K562 (cell line): ENCODE results near the gene KCP. TPM values are rescaled to one million over a fixed set of nuclear protein-coding genes. Genes with fewer than 3 reads are reported as not detected.
A peak's percentile ranks its signal among the peaks of the same experiment; 100 is the strongest.

Source experiments
- BRCA1 ChIP-seq, 2 experiments: fragments of 450-650 bp in 1 of 2; sonication (generic) in 1 of 2; formaldehyde crosslinking in 1 of 2; IDR thresholded peaks; 2 replicates each; pipeline versions ENCODE4 v1.5.0 to v1.6.1; 2017 to 2020; ENCODE audit warnings: mild to moderate bottlenecking in 1 of 2, missing genetic modification reagents in 1 of 2
- CTBP1 ChIP-seq: fragments of 450-650 bp; IDR thresholded peaks from 2 replicates; pipeline ENCODE4 v1.6.1; 2016; ENCODE audit warnings: borderline replicate concordance
- EP400 ChIP-seq: fragments of 450-650 bp; IDR thresholded peaks from 2 replicates; pipeline ENCODE4 v1.6.1; 2017; ENCODE audit warnings: antibody characterized with exemption, mild to moderate bottlenecking, moderate library complexity
- ESRRA ChIP-seq: fragments of 450-650 bp; IDR thresholded peaks from 2 replicates; pipeline ENCODE4 v1.6.1; 2014; ENCODE audit warnings: low read depth, mild to moderate bottlenecking, moderate library complexity, borderline replicate concordance
- ESRRB ChIP-seq: fragments of 250-450 bp; sonication (Bioruptor Pico); IDR thresholded peaks from 2 replicates; pipeline ENCODE4 v1.5.0; 2020; ENCODE audit warnings: mild to moderate bottlenecking, moderate library complexity, borderline replicate concordance
- FOXJ2 ChIP-seq: fragments of 200-800 bp; sonication (Bioruptor generic); IDR thresholded peaks from 2 replicates; pipeline ENCODE4 v1.6.1; 2016; ENCODE audit warnings: missing genetic modification characterization, missing compliant biosample characterization
- GATA2 ChIP-seq: sonication (generic); formaldehyde crosslinking; IDR thresholded peaks from 2 replicates; pipeline ENCODE4 v1.4.0; 2020; ENCODE audit warnings: mild to moderate bottlenecking, missing genetic modification reagents
- HINFP ChIP-seq: fragments of 450-650 bp; conservative IDR thresholded peaks from 2 replicates; pipeline ENCODE4 v1.6.1; 2016; ENCODE audit warnings: missing genetic modification characterization, low read depth, mild to moderate bottlenecking, control low read depth, missing compliant biosample characterization
- HNRNPK ChIP-seq: fragments of 200-400 bp; formaldehyde crosslinking; IDR thresholded peaks from one replicate; pipeline ENCODE4 v1.6.1; 2018; ENCODE audit warnings: mild to moderate bottlenecking, low read depth, low read length; ENCODE audit not compliant: poor library complexity, severe bottlenecking
- POLR2AphosphoS2 ChIP-seq: IDR thresholded peaks from 2 replicates; pipeline ENCODE4 v1.6.1; 2012; ENCODE audit warnings: low read length, improper control_type of control experiment
- POU5F1 ChIP-seq: fragments of 150-350 bp; IDR thresholded peaks from 2 replicates; pipeline ENCODE4 v1.6.1; 2014; ENCODE audit warnings: borderline replicate concordance, low read length, low read depth, mild to moderate bottlenecking; ENCODE audit not compliant: partially characterized antibody
- RAD51 ChIP-seq: fragments of 450-650 bp; IDR thresholded peaks from 2 replicates; pipeline ENCODE4 v1.7.1; 2016; ENCODE audit warnings: low read depth, mild to moderate bottlenecking, borderline replicate concordance
- RBBP5 ChIP-seq: fragments of 200-600 bp; sonication (generic); IDR thresholded peaks from 2 replicates; pipeline ENCODE4 v1.6.1; 2012; ENCODE audit warnings: borderline replicate concordance, mild to moderate bottlenecking, low read length, control low read depth, inconsistent platforms; ENCODE audit not compliant: insufficient read depth, poor library complexity, severe bottlenecking
- SRSF1 ChIP-seq: fragments of 200-400 bp; formaldehyde crosslinking; IDR thresholded peaks from 2 replicates; pipeline ENCODE4 v1.6.1; 2017; ENCODE audit warnings: mild to moderate bottlenecking, low read depth, low read length, moderate library complexity
- STAT6 ChIP-seq: sonication (generic); formaldehyde crosslinking; IDR thresholded peaks from 2 replicates; pipeline ENCODE4 v1.8.1; 2023; ENCODE audit warnings: mild to moderate bottlenecking, missing genetic modification reagents
- TBP ChIP-seq: optimal IDR thresholded peaks from 2 replicates; pipeline ENCODE3; 2011; ENCODE audit warnings: low read depth, low read length, improper control_type of control experiment
- TFE3 ChIP-seq: fragments of 450-650 bp; formaldehyde crosslinking; IDR thresholded peaks from 2 replicates; pipeline ENCODE4 v1.4.0; 2020; ENCODE audit warnings: mild to moderate bottlenecking, mixed read lengths
- XRCC4 ChIP-seq: IDR thresholded peaks from one replicate; pipeline ENCODE4 v1.6.1; 2011; ENCODE audit not compliant: insufficient read depth, insufficient read length; ENCODE audit errors: extremely low read depth
- ZBED1 ChIP-seq: IDR thresholded peaks from 2 replicates; pipeline ENCODE4 v1.6.1; 2014
- ZNF431 ChIP-seq: sonication (generic); formaldehyde crosslinking; IDR thresholded peaks from 2 replicates; pipeline ENCODE4 v1.8.0; 2022; ENCODE audit warnings: mild to moderate bottlenecking, missing genetic modification reagents
- ZNF655 ChIP-seq: fragments of 250-450 bp; sonication (Bioruptor Pico); IDR thresholded peaks from 2 replicates; pipeline ENCODE4 v1.5.0; 2021
- ZNF696 ChIP-seq: fragments of 250-450 bp; sonication (Bioruptor Pico); conservative IDR thresholded peaks from 2 replicates; pipeline ENCODE4 v1.4.0; 2020; ENCODE audit warnings: mild to moderate bottlenecking, moderate library complexity
- polyA plus RNA-seq, 8 experiments: library from polyadenylated mRNA; depleted of rRNA in 4 of 8; stranded (reverse) in 5 of 8; unstranded in 3 of 8; fragments of >200 nt; fragmentation: Nextera tagmentation in 2 of 8; fragmentation: Illumina TruSeq in 1 of 8; extraction: Ambion mirVana in 2 of 8; extraction: Trizol in 1 of 8; gene quantifications; 2 replicates each; pipeline versions ENCODE4 v1.2.1 to v1.2.3, GENCODE V29; 2011 to 2014; ENCODE audit warnings: inconsistent platforms in 1 of 8, missing spikeins in 1 of 8
- total RNA-seq, 7 experiments: library from RNA; depleted of rRNA in 6 of 7; stranded (reverse); fragments of >200 nt in 6 of 7; fragmentation: Illumina TruSeq in 2 of 7; extraction: Trizol in 2 of 7; gene quantifications; 2 replicates each; pipeline versions ENCODE4 v1.2.1 to v1.2.3, GENCODE V29; 2011 to 2021; ENCODE audit warnings: low replicate concordance in 1 of 7

Gene KCP
- total and polyA plus RNA-seq, 9 of the 15 experiments (the other 6 are each of a cell fraction or from before 2014, with no cell fraction given): 0.06 to 0.17 (median 0.12) TPM; not detected in 3

- TF ChIP-seq EP400 (no peak; the same call in 1 of the 2 replicates), BRCA1 (IDR thresholded peaks at IDR 0.05) (no peak), BRCA1 (CRISPR knock-in tag; IDR thresholded peaks at IDR 0.05) (no peak), TFE3 (no peak), RBBP5 (no peak), FOXJ2 (no peak), TBP (peak; percentile 44), ZNF655 (CRISPR knock-in tag) (no peak), ESRRB (no peak), SRSF1 (no peak), POLR2AphosphoS2 (no peak), XRCC4 (no peak), RAD51 (no peak), HINFP (tag) (no peak), GATA2 (CRISPR knock-in tag) (peak; percentile 80; the same call in 1 of the 2 replicates), POU5F1 (peak; percentile 10), STAT6 (0 out of 2 replicates have a peak, but pooled peaks have one; percentile 35), CTBP1 (no peak; the same call in 1 of the 2 replicates), ZBED1 (no peak), ZNF696 (CRISPR knock-in tag) (no peak), ESRRA (0 out of 2 replicates have a peak, but pooled peaks have one; percentile 17), ZNF431 (CRISPR knock-in tag) (no peak), HNRNPK (no peak)
Observed at GRCh38 chr7:128863433-128863989, 47.0 kb downstream of the KCP start (continued).
